Esophagus muscularis mucosa (tissue), 4 donors: ENCODE data around the gene HTR2B. TPM values are rescaled to one million over a fixed set of nuclear protein-coding genes. Genes with fewer than 3 reads are reported as not detected.
"Not testable (repeated sequence)": the region's sequence is repeated elsewhere in the genome, so short reads cannot be mapped to it uniquely, and the experiment has no call there.

Source experiments
- DNase-seq: peaks from one replicate; pipeline ENCODE4 v3.0.0-alpha.2; 2017; ENCODE audit errors: extremely low spot score
- H3K27ac ChIP-seq, 4 donors: fragments of 200-600 bp; sonication (generic); replicated peaks in 1 of 4; 1 replicate in 3 of 4; 2 replicates in 1 of 4; pipeline ENCODE4 v1.5.1; 2016 to 2019; ENCODE audit warnings: mild to moderate bottlenecking in 1 of 4
- H3K27me3 ChIP-seq, 4 donors: fragments of 200-600 bp; sonication (generic); one replicate each; pipeline versions ENCODE4 v1.5.1 to v1.6.0; 2016 to 2019
- H3K36me3 ChIP-seq, 4 donors: fragments of 200-600 bp; sonication (generic); one replicate each; pipeline ENCODE4 v1.5.1; 2016 to 2019
- H3K4me1 ChIP-seq, 4 donors: fragments of 200-600 bp; sonication (generic); one replicate each; pipeline ENCODE4 v1.5.1; 2016 to 2019
- H3K4me3 ChIP-seq, 4 donors: fragments of 200-600 bp; sonication (generic); 1 replicate in 2 of 4; 2 replicates in 2 of 4; pipeline ENCODE4 v1.5.1; 2016 to 2019; ENCODE audit warnings: mild to moderate bottlenecking in 4 of 4, moderate library complexity in 1 of 4
- H3K9me3 ChIP-seq, 4 donors: fragments of 200-600 bp; sonication (generic); 1 replicate in 3 of 4; 2 replicates in 1 of 4; pipeline ENCODE4 v1.5.1; 2016 to 2019
- EP300 ChIP-seq: sonication (generic); formaldehyde crosslinking; IDR thresholded peaks from one replicate; pipeline ENCODE4 v1.6.1; 2017; ENCODE audit warnings: antibody characterized with exemption
- POLR2A ChIP-seq: fragments of 450-650 bp; IDR thresholded peaks from one replicate; pipeline ENCODE4 v1.6.1; 2017; ENCODE audit warnings: antibody characterized with exemption, moderate library complexity, mild to moderate bottlenecking, low read depth
- POLR2AphosphoS5 ChIP-seq, 2 donors: sonication (generic); formaldehyde crosslinking; IDR thresholded peaks; one replicate each; pipeline ENCODE4 v1.6.1; 2017; ENCODE audit warnings: antibody characterized with exemption in 2 of 2
- WGBS: methylation state at CpG from one replicate; pipeline ENCODE4 v1.1.5; 2018; 5-methylcytosine and 5-hydroxymethylcytosine counted together
- intact Hi-C: fragments of 100-400 bp; cut with DNase I; formaldehyde crosslinking; loops from one replicate; pipeline ENCODE4 v1.15.1; 2023
- total RNA-seq, 4 donors: library from RNA; depleted of rRNA; stranded (reverse); fragments of >200 nt; gene quantifications; one replicate each; pipeline versions ENCODE4 v1.1.0 to v1.2.1, GENCODE V29; 2016
- TF ChIP-seq, protein P1 (sequence below), 3 experiments: fragments of 200-600 bp in 2 of 3; fragments of 450-650 bp in 1 of 3; sonication (generic) in 2 of 3; IDR thresholded peaks; one replicate each; pipeline ENCODE4 v1.5.1; 2017 to 2019; ENCODE audit warnings: antibody characterized with exemption in 3 of 3, mild to moderate bottlenecking in 2 of 3, moderate library complexity in 1 of 3

Gene HTR2B
- total RNA-seq, 4 donors from 2014 or later, result 12.1 to 46.4 (median 14.9) TPM

DNA sequence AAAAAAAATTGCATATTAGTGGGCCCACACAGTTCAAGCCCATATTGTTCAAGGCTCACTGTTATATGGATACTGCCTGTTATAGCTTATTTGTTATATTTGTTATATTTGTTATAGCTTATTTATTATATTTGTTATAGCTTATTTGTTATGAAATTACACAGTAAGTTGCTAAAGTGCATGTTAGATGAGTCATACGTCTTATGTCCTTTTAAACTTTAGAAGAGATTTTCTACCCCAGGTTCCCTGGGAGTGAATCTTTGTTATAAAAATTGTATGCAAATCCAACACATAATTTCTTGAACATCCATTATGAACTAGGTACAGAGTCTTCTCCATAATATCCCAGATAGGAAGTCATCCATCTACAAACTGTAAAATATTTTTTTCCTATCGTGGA is 22.1 kb downstream of the HTR2B start:
- TF ChIP-seq, protein P1, sequence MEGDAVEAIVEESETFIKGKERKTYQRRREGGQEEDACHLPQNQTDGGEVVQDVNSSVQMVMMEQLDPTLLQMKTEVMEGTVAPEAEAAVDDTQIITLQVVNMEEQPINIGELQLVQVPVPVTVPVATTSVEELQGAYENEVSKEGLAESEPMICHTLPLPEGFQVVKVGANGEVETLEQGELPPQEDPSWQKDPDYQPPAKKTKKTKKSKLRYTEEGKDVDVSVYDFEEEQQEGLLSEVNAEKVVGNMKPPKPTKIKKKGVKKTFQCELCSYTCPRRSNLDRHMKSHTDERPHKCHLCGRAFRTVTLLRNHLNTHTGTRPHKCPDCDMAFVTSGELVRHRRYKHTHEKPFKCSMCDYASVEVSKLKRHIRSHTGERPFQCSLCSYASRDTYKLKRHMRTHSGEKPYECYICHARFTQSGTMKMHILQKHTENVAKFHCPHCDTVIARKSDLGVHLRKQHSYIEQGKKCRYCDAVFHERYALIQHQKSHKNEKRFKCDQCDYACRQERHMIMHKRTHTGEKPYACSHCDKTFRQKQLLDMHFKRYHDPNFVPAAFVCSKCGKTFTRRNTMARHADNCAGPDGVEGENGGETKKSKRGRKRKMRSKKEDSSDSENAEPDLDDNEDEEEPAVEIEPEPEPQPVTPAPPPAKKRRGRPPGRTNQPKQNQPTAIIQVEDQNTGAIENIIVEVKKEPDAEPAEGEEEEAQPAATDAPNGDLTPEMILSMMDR (IDR thresholded peaks at IDR 0.05), result no peak
- TF ChIP-seq POLR2A, result no peak
- no peak for TF ChIP-seq POLR2AphosphoS5 (IDR thresholded peaks at IDR 0.05)
- no peak for TF ChIP-seq EP300
- H3K36me3 ChIP-seq, result peaks cover 8 to 42% (median 33%) of the 10 kb centered on the region in 4 donors
- DNase-seq, result no peak
- H3K4me1 ChIP-seq, result peaks cover 3 to 37% (median 34%) of the 10 kb centered on the region in 4 donors
- 71% methylated on average over 2 of the region's 2 CpGs for WGBS
- peaks cover 0 to 17% (median 7%) of the 10 kb centered on the region in 4 donors for H3K9me3 ChIP-seq
- H3K4me3 ChIP-seq, result no peak overlapping the region
- intact Hi-C loops, result loop anchor here (5.0 kb wide), 1 partner anchor 130 kb away; no protein-coding TSS in a partner anchor
- H3K27ac ChIP-seq, result peak overlapping the region; percentile 42 to 70 (median 58)
- H3K27me3 ChIP-seq, result no peaks in the 10 kb centered on the region

DNA sequence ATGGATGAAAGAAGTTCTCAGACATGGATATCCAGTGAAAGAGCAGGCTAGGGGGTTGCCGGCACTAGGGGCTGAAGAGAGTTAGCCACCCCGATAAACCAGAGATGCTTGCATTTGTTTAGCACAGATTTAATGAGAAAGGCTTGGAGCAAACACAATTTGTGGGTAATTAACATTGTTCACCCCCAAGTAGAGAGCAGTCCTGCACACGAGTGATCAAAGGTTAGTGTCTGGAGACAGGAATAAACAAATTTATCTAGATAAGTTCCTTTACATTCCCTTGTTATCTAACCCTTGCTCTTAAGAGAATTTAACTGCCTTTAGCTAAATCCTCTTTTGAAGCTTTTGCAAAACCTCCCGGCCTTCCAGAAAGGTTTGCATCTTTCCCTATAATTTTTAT is 23.9 kb downstream of the HTR2B start:
- intact Hi-C loops, result loop anchor here (5.0 kb wide), 1 partner anchor 131 kb away; no protein-coding TSS in a partner anchor
- no peak for DNase-seq
- Histone ChIP-seq H3K4me1 (peaks cover 3 to 23% (median 18%) of the 10 kb centered on the region in 4 donors), H3K4me3 (no peak overlapping the region), H3K27ac (no peak overlapping the region), H3K27me3 (no peaks in the 10 kb centered on the region), H3K9me3 (peaks cover 0 to 17% (median 7%) of the 10 kb centered on the region in 4 donors), H3K36me3 (peaks cover 13 to 56% (median 45%) of the 10 kb centered on the region in 4 donors)
- TF ChIP-seq POLR2AphosphoS5 (IDR thresholded peaks at IDR 0.05) (no peak), EP300 (no peak), POLR2A (no peak)
- TF ChIP-seq, protein P1 (IDR thresholded peaks at IDR 0.05), result no peak
- WGBS, result 85% methylated on average over 4 of the region's 4 CpGs

DNA sequence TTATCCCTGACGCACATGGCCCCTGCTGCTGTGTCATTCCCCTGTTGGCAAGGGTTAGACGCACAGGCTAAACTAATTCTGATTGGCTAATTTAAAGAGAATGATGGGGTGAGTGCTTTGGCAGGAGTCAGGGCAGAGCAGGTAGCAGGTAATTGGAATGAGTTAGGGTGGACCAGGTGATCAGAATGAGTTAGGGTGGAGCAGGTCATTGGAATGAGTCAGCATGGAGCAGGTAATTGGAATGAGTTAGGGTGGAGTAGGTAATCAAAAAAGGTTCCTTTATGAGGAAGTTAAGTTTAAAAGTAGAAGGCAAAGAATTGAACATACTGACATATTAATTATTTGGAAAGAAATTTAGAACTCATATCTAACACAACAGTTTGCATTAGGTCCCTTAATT is 24.5 kb downstream of the HTR2B start:
- Histone ChIP-seq H3K36me3 (peaks cover 13 to 62% (median 47%) of the 10 kb centered on the region in 4 donors), H3K9me3 (peaks cover 0 to 17% (median 7%) of the 10 kb centered on the region in 4 donors), H3K4me1 (peaks cover 3 to 23% (median 18%) of the 10 kb centered on the region in 4 donors)
- not testable (repeated sequence) for H3K27me3 ChIP-seq, DNase-seq, H3K4me3 ChIP-seq, H3K27ac ChIP-seq
- intact Hi-C loops, result loop anchor here (5.0 kb wide), 1 partner anchor 132 kb away; no protein-coding TSS in a partner anchor
- WGBS, result 91% methylated on average over 2 of the region's 2 CpGs

DNA sequence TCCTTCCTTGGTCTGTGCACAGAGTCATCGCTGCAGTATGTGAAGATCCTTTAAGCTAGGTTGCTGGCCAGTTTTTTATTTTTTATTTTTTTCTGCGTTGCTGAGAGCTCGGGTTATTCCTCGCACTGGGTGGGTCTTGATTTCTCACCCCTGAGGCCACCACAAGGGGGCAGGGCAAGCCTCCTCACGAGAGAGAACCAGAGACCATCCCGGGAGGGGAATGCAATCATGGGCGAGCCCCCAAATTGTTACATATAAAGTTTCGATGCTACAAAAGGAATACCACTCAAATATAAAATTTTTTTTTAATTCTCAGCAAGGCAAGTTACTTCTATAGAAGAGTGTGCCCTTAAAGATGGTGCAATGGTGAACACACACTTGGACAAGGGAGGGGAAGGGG is 24.9 kb downstream of the HTR2B start:
- Histone ChIP-seq H3K27ac (no peak overlapping the region), H3K4me1 (peaks cover 3 to 23% (median 18%) of the 10 kb centered on the region in 4 donors), H3K4me3 (no peak overlapping the region), H3K36me3 (peaks cover 14 to 62% (median 48%) of the 10 kb centered on the region in 4 donors), H3K27me3 (no peaks in the 10 kb centered on the region), H3K9me3 (peaks cover 0 to 17% (median 7%) of the 10 kb centered on the region in 4 donors)
- intact Hi-C loops, result loop anchor here (5.0 to 10.0 kb wide), 2 partner anchors 132 to 165 kb away; no protein-coding TSS in a partner anchor
- no peak for DNase-seq
- 99% methylated on average over 8 of the region's 8 CpGs for WGBS
- no peak for TF ChIP-seq EP300
- TF ChIP-seq, protein P1 (IDR thresholded peaks at IDR 0.05), result peak in 2 of 3 experiments; percentile 19 to 31

DNA sequence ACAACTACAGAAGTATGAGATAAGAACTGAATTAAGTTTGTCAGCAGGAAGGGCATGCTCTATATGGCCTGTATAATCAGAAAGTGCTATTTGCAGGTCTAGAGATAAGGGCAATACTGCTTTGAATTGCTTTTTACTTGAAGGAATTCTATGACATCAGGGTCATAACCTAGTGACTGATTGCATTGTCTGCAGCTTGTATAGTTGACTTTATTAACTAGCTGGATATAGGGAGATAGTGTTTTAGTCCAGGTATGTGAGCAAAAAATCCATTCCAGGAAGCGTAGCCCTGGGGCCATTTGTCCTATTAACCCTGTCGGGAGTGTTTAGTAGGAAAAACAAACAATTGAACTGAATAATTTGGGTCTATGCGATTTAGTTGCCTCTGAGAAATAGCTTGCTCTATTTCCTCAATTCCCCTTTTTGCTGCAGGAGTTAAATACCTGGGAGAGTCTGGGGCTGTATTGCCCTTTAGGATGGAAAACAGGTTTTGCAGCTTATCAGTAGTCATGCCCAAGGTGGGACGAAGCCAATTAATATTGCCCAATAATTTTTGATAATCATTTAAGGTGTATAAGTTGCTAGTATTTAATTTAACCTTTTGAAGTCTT is 30.0 kb downstream of the HTR2B start:
- no peak for TF ChIP-seq EP300
- TF ChIP-seq POLR2A, result no peak
- DNase-seq, result no peak
- H3K4me1 ChIP-seq, result no peaks in the 10 kb centered on the region
- WGBS, result 94% methylated on average over 4 of the region's 4 CpGs
- H3K9me3 ChIP-seq, result peaks cover 0 to 10% (median 4%) of the 10 kb centered on the region in 4 donors
- H3K36me3 ChIP-seq, result peaks cover 12 to 84% (median 50%) of the 10 kb centered on the region in 4 donors
- H3K27me3 ChIP-seq, result no peaks in the 10 kb centered on the region
- no peak overlapping the region for H3K27ac ChIP-seq
- no peak overlapping the region for H3K4me3 ChIP-seq
- intact Hi-C loops, result loop anchor here (10.0 kb wide), 1 partner anchor 170 kb away; no protein-coding TSS in a partner anchor
